Panc1 (cell line): ENCODE measurements around the gene NKAIN2. TPM values are rescaled to one million over a fixed set of nuclear protein-coding genes. Genes with fewer than 3 reads are reported as not detected.
A peak's percentile ranks its signal among the peaks of the same experiment; 100 is the strongest.

Experiments
- ATAC-seq: fragments of 200-7000 bp; cut with Tn5 transposase; 2 replicates; pipeline ENCODE4 v1.9.1; 2020; ENCODE audit warnings: mild to moderate bottlenecking, moderate library complexity
- BruUV-seq: library from RNA; stranded (reverse); fragments of 400-500 nt; replicated peaks from 2 replicates; lab custom pipeline; 2021; lab: Mats Ljungman, UMichigan
- CTCF ChIA-PET: fragments of 300-600 bp; sonication (Branson Sonifier 250); formaldehyde crosslinking; loops from one replicate; lab custom pipeline; 2022; ENCODE audit warnings: antibody characterized with exemption; lab: Charles Lee
- POLR2A ChIA-PET: fragments of 300-600 bp; sonication (Branson Sonifier 250); formaldehyde crosslinking; loops from one replicate; lab custom pipeline; 2022; ENCODE audit warnings: antibody characterized with exemption; lab: Charles Lee
- DNase-seq: peaks from one replicate; pipeline ENCODE4 v3.0.0-alpha.2; 2010; ENCODE audit warnings: low read depth, low spot score
- H3K27ac ChIP-seq: 2 replicates; pipeline ENCODE4 v1.5.1; 2011; ENCODE audit warnings: mild to moderate bottlenecking, low read length, inconsistent platforms
- H3K27me3 ChIP-seq: fragments of 200-500 bp; sonication (Bioruptor generic); 2 replicates; pipeline ENCODE4 v1.6.0; 2014; ENCODE audit warnings: low read length, inconsistent platforms; ENCODE audit not compliant: control insufficient read depth, insufficient read depth
- H3K36me3 ChIP-seq: fragments of 200-500 bp; sonication (Bioruptor generic); 2 replicates; pipeline ENCODE4 v1.5.1; 2014; ENCODE audit warnings: inconsistent platforms, mild to moderate bottlenecking, low read length, moderate library complexity; ENCODE audit not compliant: control insufficient read depth, insufficient read depth
- H3K4me1 ChIP-seq: 2 replicates; pipeline ENCODE4 v1.5.1; 2011; ENCODE audit warnings: inconsistent platforms, mild to moderate bottlenecking, low read length, moderate library complexity; ENCODE audit not compliant: control insufficient read depth, insufficient read depth
- H3K4me3 ChIP-seq, 2 experiments: 2 replicates each; pipeline ENCODE4 v1.5.1; 2011 to 2012; ENCODE audit warnings: low read depth in 2 of 2, low read length in 2 of 2, mild to moderate bottlenecking in 2 of 2, inconsistent platforms in 1 of 2, moderate library complexity in 1 of 2
- H3K9me3 ChIP-seq: fragments of 200-500 bp; sonication (Bioruptor generic); 2 replicates; pipeline ENCODE4 v1.5.1; 2014; ENCODE audit warnings: low read depth, mild to moderate bottlenecking, inconsistent platforms, low read length, moderate library complexity; ENCODE audit not compliant: control insufficient read depth, insufficient read depth
- POLR2AphosphoS5 ChIP-seq: IDR thresholded peaks from 2 replicates; pipeline ENCODE4 v1.6.1; 2012; ENCODE audit warnings: mild to moderate bottlenecking, low read depth, low read length, moderate library complexity
- SIN3A ChIP-seq: IDR thresholded peaks from 2 replicates; pipeline ENCODE4 v1.6.1; 2012; ENCODE audit warnings: low read depth, mild to moderate bottlenecking, low read length, moderate library complexity, borderline replicate concordance; ENCODE audit not compliant: insufficient read depth
- TCF7L2 ChIP-seq: IDR thresholded peaks from 2 replicates; pipeline ENCODE4 v1.6.1; 2011; ENCODE audit warnings: mild to moderate bottlenecking, low read depth, low read length, inconsistent platforms
- in situ Hi-C: cut with HindIII; loops from 2 replicates; pipeline ENCODE4 v1.10.0; 2016; ENCODE audit warnings: low sequenced_read_pairs, low pct_unique_long_range_greater_than_20kb
- intact Hi-C: fragments of 100-400 bp; cut with micrococcal nuclease; formaldehyde crosslinking; loops from one replicate; pipeline ENCODE4 v1.10.0; 2022; ENCODE audit not compliant: unreplicated experiment
- total RNA-seq: library from RNA; stranded (reverse); gene quantifications from one replicate; pipeline ENCODE4 v1.2.1, GENCODE V29; 2021; ENCODE audit not compliant: unreplicated experiment
- TF ChIP-seq, protein P1 (sequence below): fragments of 450-650 bp; IDR thresholded peaks from 2 replicates; pipeline ENCODE4 v1.5.1; 2017; ENCODE audit warnings: mild to moderate bottlenecking
- TF ChIP-seq, protein P2 (sequence below), 2 experiments: IDR thresholded peaks; 2 replicates each; pipeline ENCODE4 v1.6.1; 2011 to 2012; ENCODE audit warnings: low read depth in 2 of 2, control low read depth in 1 of 2, low read length in 1 of 2, mild to moderate bottlenecking in 1 of 2, moderate library complexity in 1 of 2; ENCODE audit not compliant: insufficient read depth in 1 of 2

The NKAIN2 gene
- total RNA-seq, 1 experiment from 2014 or later: 2.6 TPM

DNA sequence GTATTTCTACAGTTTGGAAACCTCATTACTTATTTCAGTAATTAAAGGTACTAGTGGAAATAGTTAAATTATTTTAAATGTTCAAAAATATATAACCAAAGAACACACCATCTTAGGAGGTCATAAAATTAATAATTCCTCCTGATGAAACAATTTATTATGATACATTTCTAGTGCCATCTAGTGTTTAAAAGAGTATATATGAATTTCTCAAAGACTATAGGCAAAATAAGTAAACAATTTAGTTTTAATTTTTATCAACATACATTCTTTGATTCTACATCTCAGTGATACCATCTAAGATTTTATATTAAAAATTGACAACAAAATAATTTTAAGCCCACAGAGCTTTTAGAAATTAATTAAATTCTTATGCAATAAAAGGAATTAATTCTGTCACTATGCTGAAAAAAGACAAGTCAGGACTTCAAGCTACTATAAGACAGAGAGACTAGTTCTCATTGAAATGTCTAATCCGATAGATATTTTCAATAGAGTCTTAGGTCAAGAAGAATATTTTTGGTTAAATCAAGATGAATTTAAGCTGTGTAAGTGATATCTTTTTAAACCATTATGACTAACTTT is 1050.8 kb downstream of the NKAIN2 start:
- Histone ChIP-seq H3K36me3 (no peaks in the 10 kb centered on the region), H3K4me3 (no peak overlapping the region), H3K9me3 (no peaks in the 10 kb centered on the region), H3K4me1 (no peaks in the 10 kb centered on the region), H3K27me3 (no peaks in the 10 kb centered on the region), H3K27ac (peak overlapping the region; percentile 26; the same call in 1 of the 2 replicates)
- CTCF ChIA-PET: interaction anchor here (1.1 kb wide), 1 partner anchor 1052 kb away, joined by 3 read pairs; no protein-coding TSS in a partner anchor
- TF ChIP-seq TCF7L2: no peak
- TF ChIP-seq, protein P1, sequence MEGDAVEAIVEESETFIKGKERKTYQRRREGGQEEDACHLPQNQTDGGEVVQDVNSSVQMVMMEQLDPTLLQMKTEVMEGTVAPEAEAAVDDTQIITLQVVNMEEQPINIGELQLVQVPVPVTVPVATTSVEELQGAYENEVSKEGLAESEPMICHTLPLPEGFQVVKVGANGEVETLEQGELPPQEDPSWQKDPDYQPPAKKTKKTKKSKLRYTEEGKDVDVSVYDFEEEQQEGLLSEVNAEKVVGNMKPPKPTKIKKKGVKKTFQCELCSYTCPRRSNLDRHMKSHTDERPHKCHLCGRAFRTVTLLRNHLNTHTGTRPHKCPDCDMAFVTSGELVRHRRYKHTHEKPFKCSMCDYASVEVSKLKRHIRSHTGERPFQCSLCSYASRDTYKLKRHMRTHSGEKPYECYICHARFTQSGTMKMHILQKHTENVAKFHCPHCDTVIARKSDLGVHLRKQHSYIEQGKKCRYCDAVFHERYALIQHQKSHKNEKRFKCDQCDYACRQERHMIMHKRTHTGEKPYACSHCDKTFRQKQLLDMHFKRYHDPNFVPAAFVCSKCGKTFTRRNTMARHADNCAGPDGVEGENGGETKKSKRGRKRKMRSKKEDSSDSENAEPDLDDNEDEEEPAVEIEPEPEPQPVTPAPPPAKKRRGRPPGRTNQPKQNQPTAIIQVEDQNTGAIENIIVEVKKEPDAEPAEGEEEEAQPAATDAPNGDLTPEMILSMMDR: peak; percentile 13; the same call in 1 of the 2 replicates
- TF ChIP-seq SIN3A: no peak
- TF ChIP-seq POLR2AphosphoS5: no peak
- TF ChIP-seq, protein P2, sequence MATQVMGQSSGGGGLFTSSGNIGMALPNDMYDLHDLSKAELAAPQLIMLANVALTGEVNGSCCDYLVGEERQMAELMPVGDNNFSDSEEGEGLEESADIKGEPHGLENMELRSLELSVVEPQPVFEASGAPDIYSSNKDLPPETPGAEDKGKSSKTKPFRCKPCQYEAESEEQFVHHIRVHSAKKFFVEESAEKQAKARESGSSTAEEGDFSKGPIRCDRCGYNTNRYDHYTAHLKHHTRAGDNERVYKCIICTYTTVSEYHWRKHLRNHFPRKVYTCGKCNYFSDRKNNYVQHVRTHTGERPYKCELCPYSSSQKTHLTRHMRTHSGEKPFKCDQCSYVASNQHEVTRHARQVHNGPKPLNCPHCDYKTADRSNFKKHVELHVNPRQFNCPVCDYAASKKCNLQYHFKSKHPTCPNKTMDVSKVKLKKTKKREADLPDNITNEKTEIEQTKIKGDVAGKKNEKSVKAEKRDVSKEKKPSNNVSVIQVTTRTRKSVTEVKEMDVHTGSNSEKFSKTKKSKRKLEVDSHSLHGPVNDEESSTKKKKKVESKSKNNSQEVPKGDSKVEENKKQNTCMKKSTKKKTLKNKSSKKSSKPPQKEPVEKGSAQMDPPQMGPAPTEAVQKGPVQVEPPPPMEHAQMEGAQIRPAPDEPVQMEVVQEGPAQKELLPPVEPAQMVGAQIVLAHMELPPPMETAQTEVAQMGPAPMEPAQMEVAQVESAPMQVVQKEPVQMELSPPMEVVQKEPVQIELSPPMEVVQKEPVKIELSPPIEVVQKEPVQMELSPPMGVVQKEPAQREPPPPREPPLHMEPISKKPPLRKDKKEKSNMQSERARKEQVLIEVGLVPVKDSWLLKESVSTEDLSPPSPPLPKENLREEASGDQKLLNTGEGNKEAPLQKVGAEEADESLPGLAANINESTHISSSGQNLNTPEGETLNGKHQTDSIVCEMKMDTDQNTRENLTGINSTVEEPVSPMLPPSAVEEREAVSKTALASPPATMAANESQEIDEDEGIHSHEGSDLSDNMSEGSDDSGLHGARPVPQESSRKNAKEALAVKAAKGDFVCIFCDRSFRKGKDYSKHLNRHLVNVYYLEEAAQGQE (IDR thresholded peaks at IDR 0.05; ENCODE audit: insufficient read depth in 1 of 2, low read depth in 2 of 2, low read length in 1 of 2): no peak
- intact Hi-C loops (loop anchor here (5.0 to 10.0 kb wide), 3 partner anchors 1050 to 1440 kb away; partner anchors contain the start of gene NKAIN2), in situ Hi-C loops (no loop called here)
- POLR2A ChIA-PET: no interaction called here
- no peak for ATAC-seq
- no TSS peak for BruUV-seq
- no peak for DNase-seq

DNA sequence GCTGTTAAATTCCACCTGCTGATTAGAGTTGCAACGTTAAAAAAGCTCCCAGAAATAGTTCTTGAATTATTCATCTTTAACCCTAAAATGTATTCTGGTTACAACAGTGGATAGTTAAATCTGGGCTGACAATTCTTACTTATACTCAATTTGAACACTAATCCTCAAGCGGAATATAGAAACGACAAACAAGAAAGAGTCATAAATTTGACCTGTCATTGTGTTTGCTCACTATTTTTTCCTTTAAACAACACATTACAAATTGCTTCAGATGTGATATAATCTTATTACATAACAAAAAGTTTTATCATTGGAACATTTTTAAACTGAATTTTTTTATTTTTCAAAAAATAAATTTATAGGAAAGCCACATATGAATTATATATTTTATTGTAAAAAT is 1054.1 kb downstream of the NKAIN2 start:
- H3K4me1 ChIP-seq: no peaks in the 10 kb centered on the region
- POLR2A ChIA-PET: no interaction called here
- no peaks in the 10 kb centered on the region for H3K27me3 ChIP-seq
- in situ Hi-C loops (no loop called here), intact Hi-C loops (loop anchor here (10.0 kb wide), 2 partner anchors 1053 to 1443 kb away; partner anchors contain the start of gene NKAIN2)
- ATAC-seq: no peak
- H3K27ac ChIP-seq: no peak overlapping the region
- H3K4me3 ChIP-seq: no peak overlapping the region
- no peaks in the 10 kb centered on the region for H3K36me3 ChIP-seq
- no TSS peak for BruUV-seq
- TF ChIP-seq, protein P1: no peak
- TF ChIP-seq SIN3A (no peak), POLR2AphosphoS5 (no peak), TCF7L2 (no peak)
- TF ChIP-seq, protein P2 (IDR thresholded peaks at IDR 0.05; ENCODE audit: insufficient read depth in 1 of 2, low read depth in 2 of 2, low read length in 1 of 2): no peak
- no peaks in the 10 kb centered on the region for H3K9me3 ChIP-seq
- CTCF ChIA-PET: interaction anchor here (0.7 kb wide), 1 partner anchor 62 kb away, joined by 9 read pairs; no protein-coding TSS in a partner anchor
- no peak for DNase-seq
